Activated CD4-positive, alpha-beta memory T cell treated with anti-CD3 and anti-CD28 coated beads, Interleukin-2, amount 10 ng/mL, durations not matched to agents 7 days and 5 days (primary cell): Measurements from ENCODE around the gene CPE. TPM values are rescaled to one million over a fixed set of nuclear protein-coding genes. Genes with fewer than 3 reads are reported as not detected.

Experiments used
- CTCF ChIA-PET: fragments of 350-600 bp; sonication (Branson Sonifier 250); formaldehyde crosslinking; loops from one replicate; lab custom pipeline; 2021; ENCODE audit warnings: antibody characterized with exemption, inconsistent platforms; lab: Charles Lee
- POLR2A ChIA-PET: fragments of 350-600 bp; sonication (Branson Sonifier 250); formaldehyde crosslinking; loops from one replicate; lab custom pipeline; 2021; ENCODE audit warnings: antibody characterized with exemption; lab: Charles Lee
- DNase-seq: peaks from one replicate; pipeline ENCODE4 v3.0.0-alpha.2; 2020
- H3K27ac Mint-ChIP-seq: one replicate; pipeline ENCODE4 v1.8.0; 2021; ENCODE audit warnings: mild to moderate bottlenecking, mixed read lengths
- H3K27me3 Mint-ChIP-seq: one replicate; pipeline ENCODE4 v1.8.0; 2021; ENCODE audit warnings: mixed read lengths
- H3K36me3 Mint-ChIP-seq: one replicate; pipeline ENCODE4 v1.8.0; 2021; ENCODE audit warnings: low read depth, mixed read lengths
- H3K4me1 Mint-ChIP-seq: one replicate; pipeline ENCODE4 v1.8.0; 2021; ENCODE audit warnings: mixed read lengths
- H3K4me3 Mint-ChIP-seq: one replicate; pipeline ENCODE4 v1.8.0; 2021; ENCODE audit warnings: mild to moderate bottlenecking, mixed read lengths
- H3K9me3 Mint-ChIP-seq: one replicate; pipeline ENCODE4 v1.8.0; 2021; ENCODE audit warnings: mixed read lengths
- total RNA-seq, 2 experiments: library from RNA; stranded (reverse); gene quantifications; one replicate each; pipeline ENCODE4 v1.2.3, GENCODE V29; 2021

CPE gene
- total RNA-seq, 2 experiments from 2014 or later, result not detected

- Mint-ChIP-seq H3K27ac (no peak overlapping the region), H3K36me3 (no peaks in the 10 kb centered on the region), H3K27me3 (peaks cover 3% of the 10 kb centered on the region), H3K4me3 (no peak overlapping the region), H3K9me3 (no peaks in the 10 kb centered on the region), H3K4me1 (no peaks in the 10 kb centered on the region)
- POLR2A ChIA-PET, result no interaction called here
- no peak for DNase-seq
- CTCF ChIA-PET, result no interaction called here
Measured at GRCh38 chr4:165540206-165540830, 161.5 kb downstream of the CPE start.

GRCh38 chr4:165541851-165542459 lies 163.1 kb downstream of the CPE start:
- Mint-ChIP-seq H3K4me3 (no peak overlapping the region), H3K27me3 (no peaks in the 10 kb centered on the region), H3K4me1 (no peaks in the 10 kb centered on the region), H3K27ac (no peak overlapping the region), H3K36me3 (no peaks in the 10 kb centered on the region), H3K9me3 (no peaks in the 10 kb centered on the region)
- POLR2A ChIA-PET, result no interaction called here
- DNase-seq, result peak; percentile 17
- CTCF ChIA-PET, result interaction anchor here (0.6 to 1.2 kb wide), 2 partner anchors 49 to 135 kb away, joined by 4 to 5 read pairs; no protein-coding TSS in a partner anchor

GRCh38 chr4:165542476-165542875 lies 163.7 kb downstream of the CPE start:
- POLR2A ChIA-PET, result no interaction called here
- Mint-ChIP-seq H3K27ac (no peak overlapping the region), H3K36me3 (no peaks in the 10 kb centered on the region), H3K27me3 (no peaks in the 10 kb centered on the region), H3K9me3 (no peaks in the 10 kb centered on the region), H3K4me3 (no peak overlapping the region), H3K4me1 (peaks cover 1% of the 10 kb centered on the region)
- CTCF ChIA-PET, result interaction anchor here (0.6 to 1.2 kb wide), 2 partner anchors 49 to 134 kb away, joined by 4 to 5 read pairs; no protein-coding TSS in a partner anchor
- no peak for DNase-seq

Other genes starting within 250 kb of the CPE start
- 10 to 100 TPM; 27.4 to 28.6 TPM for gene KLHL2, start 171.4 kb upstream of the CPE start, total RNA-seq
- gene MSMO1, start 51.3 kb upstream of the CPE start, total RNA-seq, result 100 to 1,000 TPM in 1 of 2 experiments, 10 to 100 TPM in 1; 95.1 to 101 TPM